HUES6 (cell line): ENCODE measurements around the gene MRPL28.
"Not testable (repeated sequence)": the region's sequence is repeated elsewhere in the genome, so short reads cannot be mapped to it uniquely, and the experiment has no call there.

Experiments
- H3K27ac ChIP-seq: 2 replicates; pipeline ENCODE4 v1.7.0; 2013; ENCODE audit warnings: low read depth, mild to moderate bottlenecking, low read length, inconsistent platforms
- H3K27me3 ChIP-seq: 2 replicates; pipeline ENCODE4 v1.6.1; 2013; ENCODE audit warnings: low read length; ENCODE audit not compliant: control insufficient read depth, insufficient read depth
- H3K36me3 ChIP-seq: 2 replicates; pipeline ENCODE4 v1.6.1; 2013; ENCODE audit warnings: low read length; ENCODE audit not compliant: control insufficient read depth, insufficient read depth
- H3K4me1 ChIP-seq: 2 replicates; pipeline ENCODE4 v1.6.1; 2013; ENCODE audit warnings: low read length; ENCODE audit not compliant: control insufficient read depth, insufficient read depth
- H3K4me3 ChIP-seq: 2 replicates; pipeline ENCODE4 v1.5.1; 2013; ENCODE audit warnings: low read depth, low read length
- H3K9ac ChIP-seq: one replicate; pipeline ENCODE4 v1.6.1; 2013; ENCODE audit warnings: mild to moderate bottlenecking, low read length
- H3K9me3 ChIP-seq: 2 replicates; pipeline ENCODE4 v1.6.1; 2013; ENCODE audit warnings: low read depth, low read length; ENCODE audit not compliant: control insufficient read depth, insufficient read depth

MRPL28 gene

DNA sequence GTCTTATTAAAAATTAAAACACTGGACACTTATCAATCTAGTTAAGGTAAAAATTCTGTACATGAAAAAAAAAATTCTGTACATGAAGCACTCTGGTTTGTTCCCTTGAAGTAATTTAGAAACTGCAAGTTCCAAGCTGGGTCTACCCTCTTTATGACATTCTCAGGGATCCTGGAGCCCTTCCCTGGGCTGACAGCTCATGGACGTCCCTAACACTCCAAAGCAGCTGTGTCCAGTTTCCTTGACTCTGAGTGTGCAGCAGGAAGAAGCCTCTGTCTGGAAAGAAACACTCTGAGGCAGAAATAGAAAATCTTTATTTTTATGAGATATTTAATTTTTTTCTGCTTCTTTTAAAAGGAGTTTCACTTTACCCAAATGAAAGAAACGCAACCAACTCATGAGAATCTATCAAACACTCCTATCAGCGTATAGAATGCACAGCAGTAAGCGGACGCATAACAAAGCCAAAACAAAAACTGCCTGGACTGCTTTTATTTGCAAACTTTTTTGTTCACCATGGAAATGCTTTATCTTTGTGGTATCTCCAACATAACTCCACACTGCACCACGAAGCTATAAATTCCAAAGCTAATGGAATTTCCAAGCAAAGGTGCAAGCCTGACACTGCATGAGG lies 39.0 kb downstream of the MRPL28 start:
- not testable (repeated sequence) for H3K27me3 ChIP-seq, H3K27ac ChIP-seq, H3K36me3 ChIP-seq, H3K9ac ChIP-seq, H3K4me3 ChIP-seq, H3K9me3 ChIP-seq
- H3K4me1 ChIP-seq: peaks cover 14% of the 10 kb centered on the region

DNA sequence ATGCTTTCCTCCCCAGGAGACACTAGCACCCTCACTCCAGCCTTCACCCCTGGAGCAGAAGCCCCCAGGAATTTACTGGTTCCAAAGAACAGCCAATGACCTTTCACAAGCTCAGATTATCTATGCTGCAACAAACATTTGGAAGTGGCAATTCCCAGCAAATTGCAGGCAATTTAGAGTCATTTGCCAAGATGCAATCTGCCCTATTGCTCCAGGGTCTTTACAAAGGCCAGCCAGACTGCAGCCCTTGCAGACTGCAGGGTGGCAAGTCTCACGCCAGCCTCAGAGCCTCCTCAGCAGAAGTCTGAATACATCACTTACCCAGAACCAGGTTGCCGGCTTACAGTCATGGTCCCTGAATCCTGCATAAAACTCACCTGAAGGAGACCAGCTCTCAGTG lies 39.6 kb downstream of the MRPL28 start:
- Histone ChIP-seq H3K27me3 (no peaks in the 10 kb centered on the region), H3K36me3 (no peaks in the 10 kb centered on the region), H3K9ac (no peak overlapping the region), H3K9me3 (no peaks in the 10 kb centered on the region), H3K4me3 (no peak overlapping the region), H3K27ac (no peak overlapping the region), H3K4me1 (peaks cover 14% of the 10 kb centered on the region)

DNA sequence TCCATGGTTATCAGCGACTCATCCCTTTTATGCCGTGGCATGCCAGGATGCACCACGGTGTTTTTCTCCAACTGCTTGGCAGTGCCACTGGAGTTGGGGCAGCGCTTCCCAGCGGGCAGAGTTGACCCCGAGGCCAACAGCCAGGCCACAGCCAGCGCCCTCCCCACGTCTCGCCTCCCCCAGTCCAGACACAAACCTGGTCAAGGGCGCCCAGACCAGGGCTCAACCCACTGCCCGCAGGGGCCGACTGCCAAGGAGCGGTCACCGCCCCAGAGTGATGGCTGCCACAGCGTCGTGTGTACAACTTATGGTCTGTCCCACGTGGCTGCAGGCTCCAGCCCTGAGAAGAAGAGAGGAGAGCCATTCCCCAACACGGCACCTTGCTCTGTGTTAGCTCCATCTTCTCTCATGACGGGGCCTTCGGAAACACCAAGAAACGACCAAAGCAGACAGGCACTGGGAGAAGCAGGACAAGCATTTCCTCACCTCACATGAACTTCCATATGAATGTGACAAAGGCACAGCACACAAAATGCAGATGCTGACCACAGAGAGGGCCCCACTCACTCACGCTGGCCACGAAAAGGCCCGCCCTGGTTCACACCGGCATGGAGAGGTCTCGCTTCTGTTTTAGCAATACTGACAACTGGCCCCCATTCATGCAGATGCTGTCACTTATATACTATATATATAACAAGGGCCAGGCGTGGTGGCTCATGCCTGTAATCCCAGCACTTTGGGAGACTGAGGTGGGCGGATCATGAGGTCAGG lies 44.8 kb downstream of the MRPL28 start:
- Histone ChIP-seq H3K27ac (no peak overlapping the region), H3K4me1 (peaks cover 17% of the 10 kb centered on the region), H3K4me3 (no peak overlapping the region), H3K27me3 (no peaks in the 10 kb centered on the region), H3K36me3 (no peaks in the 10 kb centered on the region), H3K9me3 (no peaks in the 10 kb centered on the region), H3K9ac (no peak overlapping the region)

DNA sequence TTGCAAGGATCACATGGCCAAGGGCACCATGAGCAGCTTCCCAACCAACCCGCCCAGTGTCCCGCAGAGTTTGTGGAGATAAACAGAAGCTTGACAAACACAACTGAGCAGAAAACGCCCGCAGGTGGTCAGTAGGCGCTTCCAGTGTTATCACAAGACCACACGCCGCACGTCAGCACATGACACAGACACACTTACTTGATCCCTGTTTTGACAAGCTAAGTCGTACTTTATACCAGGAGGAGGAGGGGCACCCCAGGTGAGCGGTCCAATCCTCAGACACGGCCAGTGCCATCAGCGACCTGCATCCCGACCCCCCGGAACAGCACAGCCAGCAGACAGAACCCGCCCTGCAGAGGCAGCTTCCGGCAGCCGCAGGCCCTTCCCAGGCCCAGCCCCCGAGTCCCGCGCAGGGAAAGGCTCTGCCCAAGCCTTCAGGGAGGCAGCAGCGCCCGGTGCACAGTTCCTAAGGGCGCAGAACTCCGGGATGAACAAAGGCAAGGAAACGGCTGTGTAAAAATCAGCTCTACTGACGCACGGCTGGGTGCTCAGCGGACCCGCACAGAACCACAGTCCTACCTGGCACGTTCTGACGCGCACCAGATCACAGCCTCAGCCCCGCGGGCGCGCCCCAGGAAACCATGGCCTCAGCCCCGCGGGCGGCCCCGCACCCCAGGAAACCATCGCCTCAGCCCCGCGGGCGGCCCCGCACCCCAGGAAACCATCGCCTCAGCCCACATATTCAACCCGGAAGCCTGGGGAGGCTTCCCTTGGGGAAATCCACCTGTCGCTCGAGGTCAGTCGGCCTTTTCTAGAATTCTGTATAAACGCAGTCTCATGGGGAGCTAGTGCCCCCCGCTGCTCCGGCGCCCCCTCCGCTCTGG lies 45.6 kb downstream of the MRPL28 start:
- H3K9me3 ChIP-seq: no peaks in the 10 kb centered on the region
- no peaks in the 10 kb centered on the region for H3K27me3 ChIP-seq
- H3K36me3 ChIP-seq: peaks cover 2% of the 10 kb centered on the region; the same call in 1 of the 2 replicates
- no peak overlapping the region for H3K9ac ChIP-seq
- no peak overlapping the region for H3K4me3 ChIP-seq
- H3K27ac ChIP-seq: no peak overlapping the region
- peaks cover 17% of the 10 kb centered on the region for H3K4me1 ChIP-seq

GRCh38 chr16:324201-324450 lies 46.2 kb downstream of the MRPL28 start:
- H3K9me3 ChIP-seq: no peaks in the 10 kb centered on the region
- H3K9ac ChIP-seq: no peak overlapping the region
- peaks cover 8% of the 10 kb centered on the region; the same call in 1 of the 2 replicates for H3K36me3 ChIP-seq
- peaks cover 19% of the 10 kb centered on the region for H3K4me1 ChIP-seq
- H3K4me3 ChIP-seq: no peak overlapping the region
- no peaks in the 10 kb centered on the region for H3K27me3 ChIP-seq
- H3K27ac ChIP-seq: no peak overlapping the region

- Histone ChIP-seq H3K27me3 (no peaks in the 10 kb centered on the region), H3K4me1 (peaks cover 23% of the 10 kb centered on the region), H3K9me3 (no peaks in the 10 kb centered on the region), H3K9ac (no peak overlapping the region), H3K4me3 (no peak overlapping the region), H3K27ac (no peak overlapping the region), H3K36me3 (peaks cover 19% of the 10 kb centered on the region)
Measured at GRCh38 chr16:322476-323143, 47.7 kb downstream of the MRPL28 start.

- Histone ChIP-seq H3K9me3 (no peaks in the 10 kb centered on the region), H3K36me3 (peaks cover 24% of the 10 kb centered on the region), H3K4me1 (peaks cover 20% of the 10 kb centered on the region), H3K27ac (no peak overlapping the region), H3K9ac (no peak overlapping the region), H3K27me3 (no peaks in the 10 kb centered on the region), H3K4me3 (no peak overlapping the region)
Measured at GRCh38 chr16:321532-321931, 48.8 kb downstream of the MRPL28 start.

DNA sequence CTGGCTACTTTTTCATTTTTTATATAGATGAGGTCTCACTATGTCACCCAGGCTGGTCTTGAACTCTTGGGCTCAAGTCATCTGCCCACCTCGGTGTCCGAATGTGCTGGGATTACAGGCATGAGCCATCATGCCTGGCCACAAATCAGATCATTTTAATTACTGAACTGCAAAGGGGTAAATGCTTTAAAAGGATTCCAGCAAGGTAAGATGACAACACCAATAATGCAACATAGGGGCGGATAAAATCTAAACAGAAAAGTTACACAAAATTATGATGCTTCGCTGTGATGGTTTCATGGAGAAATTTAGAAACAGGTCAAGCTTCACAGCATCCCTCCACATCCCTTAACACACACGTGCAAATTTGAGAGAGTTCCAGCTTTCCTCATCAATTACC lies 50.1 kb downstream of the MRPL28 start:
- peaks cover 24% of the 10 kb centered on the region for H3K36me3 ChIP-seq
- H3K27me3 ChIP-seq: no peaks in the 10 kb centered on the region
- no peak overlapping the region for H3K9ac ChIP-seq
- no peaks in the 10 kb centered on the region for H3K9me3 ChIP-seq
- no peak overlapping the region for H3K27ac ChIP-seq
- peaks cover 16% of the 10 kb centered on the region for H3K4me1 ChIP-seq
- H3K4me3 ChIP-seq: no peak overlapping the region

- Histone ChIP-seq H3K4me3 (no peak overlapping the region), H3K27ac (no peak overlapping the region; the same call in 1 of the 2 replicates), H3K9me3 (no peaks in the 10 kb centered on the region), H3K9ac (no peak overlapping the region), H3K4me1 (peaks cover 8% of the 10 kb centered on the region; the same call in 1 of the 2 replicates), H3K27me3 (no peaks in the 10 kb centered on the region), H3K36me3 (peaks cover 39% of the 10 kb centered on the region)
Measured at GRCh38 chr16:318628-319027, 51.7 kb downstream of the MRPL28 start.

GRCh38 chr16:317583-317982 lies 52.8 kb downstream of the MRPL28 start:
- H3K9me3 ChIP-seq: no peaks in the 10 kb centered on the region
- H3K4me1 ChIP-seq: peaks cover 8% of the 10 kb centered on the region; the same call in 1 of the 2 replicates
- H3K9ac ChIP-seq: no peak overlapping the region
- H3K36me3 ChIP-seq: peaks cover 50% of the 10 kb centered on the region
- no peak overlapping the region for H3K4me3 ChIP-seq
- H3K27me3 ChIP-seq: no peaks in the 10 kb centered on the region
- H3K27ac ChIP-seq: no peak overlapping the region
